C1 segment of cervical spinal cord (tissue), 14 donors: ENCODE results near the gene DLX2.

Experiments
- DNase-seq, 14 donors: peaks; one replicate each; lab custom pipeline; 2025; lab: John Stamatoyannopoulos, UW

Gene DLX2

DNA sequence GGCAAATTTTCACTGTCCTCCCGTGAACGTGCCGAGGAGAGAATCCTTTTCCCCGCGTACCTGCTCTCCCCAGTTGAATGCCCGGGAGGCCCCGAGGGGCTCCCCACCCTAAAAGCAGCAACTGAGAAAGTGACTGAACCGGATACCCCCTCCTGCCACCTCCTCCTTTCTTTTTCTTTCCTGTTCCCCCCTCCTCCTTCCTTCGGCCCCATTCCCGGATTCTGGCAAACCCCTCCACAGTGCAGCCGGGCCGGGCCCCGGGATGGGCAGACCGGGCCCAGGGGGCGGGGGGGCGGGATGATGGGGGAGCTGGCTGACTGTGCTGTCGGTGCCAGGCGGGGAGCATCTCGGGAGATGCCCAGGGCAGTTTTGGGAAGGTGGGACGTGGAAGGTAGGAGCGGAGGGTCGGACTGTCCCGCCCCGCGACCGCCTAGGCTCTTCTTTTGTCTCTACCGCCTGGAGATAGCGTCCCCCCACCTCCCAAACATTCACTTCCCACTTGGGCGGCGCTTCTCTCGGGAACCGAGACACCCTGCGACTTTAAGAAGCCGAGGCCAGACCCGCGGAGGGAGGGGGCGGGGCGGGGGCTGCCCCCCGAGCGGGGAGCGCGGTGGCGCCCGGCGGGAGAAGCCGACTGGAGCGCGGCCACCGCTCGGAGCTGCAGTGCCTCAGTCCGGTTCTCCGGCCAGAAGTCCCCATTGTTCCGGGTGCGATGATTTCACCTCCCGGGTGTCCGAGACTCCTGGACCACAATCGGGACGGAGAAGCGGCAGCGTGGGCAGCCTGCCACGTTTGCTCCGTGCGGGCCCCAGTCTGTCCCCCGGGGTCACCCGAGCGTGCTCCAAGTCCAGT, 8.2 kb downstream of the DLX2 start:
- no peak for DNase-seq

GRCh38 chr2:172093416-172094293, 9.0 kb downstream of the DLX2 start:
- no peak for DNase-seq

DNA sequence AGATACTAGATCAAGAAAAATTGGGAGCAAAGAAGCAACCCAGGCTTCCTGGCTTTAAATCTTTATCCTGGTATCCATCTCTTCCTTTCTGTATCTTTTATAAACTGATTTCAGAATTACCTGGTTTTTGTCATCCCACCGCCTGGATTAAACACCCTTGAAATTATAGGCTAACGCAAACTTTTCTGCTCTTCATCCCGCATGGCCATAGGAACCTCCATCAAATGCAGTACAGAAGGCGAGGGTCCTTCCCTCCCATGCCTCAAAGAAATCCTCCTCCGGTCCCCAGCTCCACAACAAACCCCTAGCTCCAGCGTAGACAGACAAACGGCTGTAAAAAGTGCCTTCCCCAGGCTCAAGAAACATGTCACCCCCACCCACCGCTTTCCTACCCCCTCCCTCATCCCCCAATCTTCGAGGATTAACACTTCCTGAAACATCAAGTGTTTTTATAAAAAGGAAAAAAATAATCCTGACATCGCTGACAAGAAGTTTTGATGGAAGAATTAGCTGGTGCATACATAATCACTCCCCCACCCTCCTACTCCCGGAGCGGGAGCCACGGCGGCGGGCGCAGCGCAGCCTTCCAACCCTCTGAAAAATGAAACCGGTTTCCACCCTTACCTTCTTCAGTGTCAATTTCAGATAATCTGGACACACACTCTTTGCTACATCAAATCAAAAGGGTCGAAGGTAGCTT, 9.8 kb downstream of the DLX2 start:
- DNase-seq, result no peak

DNA sequence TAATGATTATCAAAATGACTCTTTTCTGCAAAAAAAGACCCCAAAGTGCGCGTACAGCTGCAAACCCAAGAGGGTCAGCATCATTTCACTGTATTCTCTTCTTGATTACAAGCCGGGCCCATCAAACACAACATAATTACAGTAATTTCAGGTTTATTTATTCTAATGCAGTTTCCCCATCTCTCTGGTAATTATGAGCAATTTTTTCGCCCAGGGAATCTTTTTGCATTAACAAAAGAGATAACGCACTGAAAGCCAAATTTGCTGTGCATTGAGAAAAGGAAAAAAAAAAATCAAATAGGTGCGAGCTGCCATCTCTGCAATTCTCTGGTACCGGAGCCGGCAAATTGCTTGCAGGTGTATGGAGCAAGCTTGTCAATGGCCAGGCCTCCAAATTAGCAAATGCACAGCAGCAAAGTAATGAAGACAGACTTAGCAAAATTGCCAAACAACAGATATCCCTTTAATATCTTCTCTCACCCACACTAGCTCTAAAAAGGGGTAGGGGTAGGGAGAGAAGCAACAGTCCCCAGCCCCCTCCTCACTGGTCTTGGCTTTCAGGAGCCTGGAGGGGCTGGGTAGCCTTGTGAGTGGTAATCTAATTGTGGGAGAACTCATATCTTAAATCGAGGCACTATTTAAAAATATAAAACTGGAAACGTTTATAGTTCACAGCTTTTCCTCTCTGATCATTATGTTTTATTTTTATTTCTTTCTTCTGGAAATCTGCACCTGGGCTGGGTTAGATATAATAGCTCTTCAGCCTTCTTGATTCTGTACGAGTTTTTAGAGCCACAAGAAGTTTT, 10.7 kb downstream of the DLX2 start:
- DNase-seq, result no peak

DNA sequence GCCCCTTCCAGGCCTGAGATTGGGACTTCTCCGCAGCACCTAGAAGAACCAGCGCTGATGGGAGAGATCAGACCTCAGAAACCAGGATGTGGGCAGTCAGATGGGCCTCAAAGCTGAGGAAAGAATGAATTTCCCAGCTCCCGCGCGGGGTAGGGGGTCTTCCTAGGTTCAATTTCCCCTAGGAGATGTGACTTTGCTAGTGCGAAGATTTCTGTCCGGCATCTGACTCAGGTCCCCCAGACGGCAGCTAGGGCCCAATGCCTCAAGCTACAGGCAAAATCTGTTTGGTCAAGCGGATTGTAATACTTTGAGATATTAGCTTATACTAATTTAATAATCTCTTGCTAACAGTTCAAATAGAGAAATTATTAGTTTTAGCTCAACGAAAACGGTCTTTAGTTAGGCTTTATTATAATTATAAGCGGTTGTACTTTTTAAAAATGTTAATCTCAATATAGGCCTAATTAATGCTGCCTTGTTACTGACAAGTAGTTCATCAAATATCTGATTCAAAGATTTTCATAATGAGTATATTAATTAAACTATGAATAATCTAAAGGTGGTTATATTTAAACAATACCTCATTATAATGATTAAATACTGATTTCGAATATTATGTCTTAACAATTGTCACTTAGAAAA, 11.6 kb downstream of the DLX2 start:
- DNase-seq, result no peak

- DNase-seq, result no peak
These were observed 12.4 kb downstream of the DLX2 start for GRCh38 chr2:172090044-172090961.

DNA sequence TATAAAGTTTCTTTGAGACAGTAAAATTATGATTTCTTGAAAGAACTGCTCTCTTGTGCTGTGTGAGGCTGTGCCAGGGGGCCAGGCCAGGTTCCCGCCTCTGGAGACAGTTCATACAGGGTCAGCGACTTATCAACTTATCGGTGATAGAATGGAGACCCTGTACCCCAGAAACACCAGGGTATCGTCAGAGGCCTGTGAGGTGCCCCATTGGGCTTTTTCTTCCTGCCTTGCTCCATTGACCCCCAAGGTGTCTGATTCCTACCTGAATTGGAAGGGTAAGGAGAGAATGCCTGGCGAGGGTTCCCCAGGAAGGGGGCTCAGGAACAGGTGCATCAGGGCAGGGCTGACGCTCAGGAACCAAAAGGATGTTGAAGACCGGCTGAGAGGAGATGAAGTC, 13.1 kb downstream of the DLX2 start:
- DNase-seq, result no peak

DNA sequence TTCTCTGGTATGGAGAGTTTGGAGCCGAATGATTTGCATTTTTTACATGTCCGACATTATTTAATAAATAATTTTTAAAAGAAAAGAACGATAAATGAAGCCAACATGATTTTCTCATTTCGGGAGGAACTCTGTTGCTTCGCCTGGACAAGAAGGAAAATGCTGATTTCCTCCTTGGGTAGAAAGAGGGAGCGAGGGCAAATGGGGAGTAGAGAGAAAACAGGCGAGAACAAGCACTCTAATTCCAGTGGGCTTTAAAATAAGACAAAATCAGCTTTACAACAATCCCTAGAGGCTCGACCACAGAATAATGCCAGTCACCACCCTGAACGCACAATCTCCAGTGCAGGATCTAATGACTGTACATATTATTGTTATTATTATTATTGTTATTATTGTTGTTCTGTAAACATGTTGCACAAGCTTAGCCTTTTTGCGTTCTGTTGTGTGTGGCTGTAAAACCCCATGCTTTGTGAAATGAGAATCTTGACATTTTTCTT, 13.6 kb downstream of the DLX2 start:
- no peak for DNase-seq

- DNase-seq, result no peak
These were observed 14.3 kb downstream of the DLX2 start for GRCh38 chr2:172088245-172089004.

- DNase-seq, result no peak
These were observed 14.9 kb downstream of the DLX2 start for GRCh38 chr2:172087780-172088244.

DNA sequence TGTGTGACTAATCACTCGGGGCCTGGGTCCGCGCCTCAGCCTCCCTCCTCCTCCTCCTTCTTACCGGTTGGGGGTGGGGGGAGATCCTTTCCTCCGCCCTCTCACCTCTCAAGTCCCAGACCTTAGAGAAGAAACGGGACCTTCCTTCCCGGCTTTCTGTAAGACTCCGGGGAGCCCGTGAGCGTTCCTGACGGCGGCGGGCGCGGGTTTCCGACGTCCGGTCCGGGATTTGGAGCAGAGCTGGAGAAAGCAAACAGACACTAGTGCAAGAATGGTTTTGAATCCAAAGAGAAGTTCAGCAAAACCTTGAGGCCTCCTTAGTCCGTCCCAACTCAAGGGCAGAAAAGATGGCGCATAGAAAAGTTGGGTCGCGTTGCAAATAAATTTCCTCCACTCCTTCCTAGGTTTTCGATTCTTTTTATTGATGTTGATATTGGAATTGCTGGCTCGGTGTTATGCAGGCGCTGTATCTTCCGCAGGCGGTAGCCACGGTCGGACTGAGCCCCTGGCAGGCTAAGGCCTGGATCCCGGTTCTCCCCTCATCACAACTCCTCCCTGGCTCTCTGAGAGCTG, 15.4 kb downstream of the DLX2 start:
- no peak for DNase-seq

GRCh38 chr2:172086241-172087206, 16.2 kb downstream of the DLX2 start:
- no peak for DNase-seq

DNA sequence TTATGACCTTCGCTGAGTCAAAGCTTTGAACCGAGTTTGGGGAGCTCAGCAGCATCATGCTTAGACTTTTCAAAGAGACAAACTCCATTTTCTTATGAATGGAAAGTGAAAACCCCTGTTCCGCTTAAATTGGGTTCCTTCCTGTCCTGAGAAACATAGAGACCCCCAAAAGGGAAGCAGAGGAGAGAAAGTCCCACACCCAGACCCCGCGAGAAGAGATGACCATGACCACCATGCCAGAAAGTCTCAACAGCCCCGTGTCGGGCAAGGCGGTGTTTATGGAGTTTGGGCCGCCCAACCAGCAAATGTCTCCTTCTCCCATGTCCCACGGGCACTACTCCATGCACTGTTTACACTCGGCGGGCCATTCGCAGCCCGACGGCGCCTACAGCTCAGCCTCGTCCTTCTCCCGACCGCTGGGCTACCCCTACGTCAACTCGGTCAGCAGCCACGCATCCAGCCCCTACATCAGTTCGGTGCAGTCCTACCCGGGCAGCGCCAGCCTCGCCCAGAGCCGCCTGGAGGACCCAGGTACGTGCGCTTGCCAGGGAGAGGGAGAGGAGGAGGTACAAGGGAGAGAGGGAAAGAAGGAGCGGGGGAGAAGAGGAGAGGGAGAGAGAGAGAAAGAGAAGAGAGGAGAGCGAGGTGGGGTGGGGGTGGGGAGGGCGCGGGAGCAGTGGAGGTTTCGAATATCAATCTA, 17.1 kb downstream of the DLX2 start, which contains the start of gene DLX1:
Gene DLX1, plus strand, starts transcription at position 48 of the 700 bp plus-strand sequence. Its CDS starts 171 bp downstream, at position 219.
- DNase-seq, result no peak

- peak in 7 of 14 donors; percentile 23 to 64 (median 35) for DNase-seq
These were observed 17.8 kb downstream of the DLX2 start for GRCh38 chr2:172084645-172085459.

- DNase-seq, result no peak
These were observed 18.4 kb downstream of the DLX2 start for GRCh38 chr2:172084395-172084644.
